HepG2 (cell line): Measurements from ENCODE around the gene TACC3. TPM values are rescaled to one million over a fixed set of nuclear protein-coding genes. Genes with fewer than 3 reads are reported as not detected.

Experiments used
- ARID5B ChIP-seq: IDR thresholded peaks from 2 replicates; pipeline ENCODE4 v1.4.0; 2020; ENCODE audit warnings: mild to moderate bottlenecking, missing genetic modification reagents
- EEA1 ChIP-seq: sonication (generic); formaldehyde crosslinking; IDR thresholded peaks from 2 replicates; pipeline ENCODE4 v1.5.1; 2020; ENCODE audit warnings: mild to moderate bottlenecking, missing genetic modification reagents, borderline replicate concordance
- FOXK2 ChIP-seq: fragments of 450-650 bp; IDR thresholded peaks from 2 replicates; pipeline ENCODE4 v1.6.1; 2016
- GABPB1 ChIP-seq: IDR thresholded peaks from 2 replicates; pipeline ENCODE4 v1.6.1; 2016; ENCODE audit warnings: mild to moderate bottlenecking, missing genetic modification reagents, moderate library complexity, missing compliant biosample characterization
- HDAC6 ChIP-seq: fragments of 200-600 bp; sonication (generic); IDR thresholded peaks from 2 replicates; pipeline ENCODE4 v1.7.0; 2017; ENCODE audit warnings: mild to moderate bottlenecking, antibody characterized with exemption, low read length, low read depth
- MATR3 ChIP-seq: sonication (generic); formaldehyde crosslinking; IDR thresholded peaks from 2 replicates; pipeline ENCODE4 v1.4.0; 2020; ENCODE audit warnings: missing genetic modification reagents
- NFKBIZ ChIP-seq: IDR thresholded peaks from 2 replicates; pipeline ENCODE4 v1.6.1; 2018; ENCODE audit warnings: missing genetic modification reagents, missing compliant biosample characterization
- PRPF4 ChIP-seq: fragments of 200-400 bp; formaldehyde crosslinking; IDR thresholded peaks from 2 replicates; pipeline ENCODE4 v1.6.1; 2016; ENCODE audit warnings: low read length, low read depth; ENCODE audit not compliant: poor library complexity, severe bottlenecking
- RBFOX2 ChIP-seq: fragments of 200-400 bp; formaldehyde crosslinking; IDR thresholded peaks from 2 replicates; pipeline ENCODE4 v1.6.1; 2017; ENCODE audit warnings: low read depth, mild to moderate bottlenecking, low read length
- REXO4 ChIP-seq: sonication (generic); formaldehyde crosslinking; IDR thresholded peaks from 2 replicates; pipeline ENCODE4 v1.8.0; 2022; ENCODE audit warnings: missing genetic modification reagents, mild to moderate bottlenecking, borderline replicate concordance
- SAP130 ChIP-seq: IDR thresholded peaks from 2 replicates; pipeline ENCODE4 v1.6.1; 2016; ENCODE audit warnings: low read depth
- SOX13 ChIP-seq, 3 experiments: fragments of 450-650 bp in 1 of 3; sonication (generic) in 1 of 3; formaldehyde crosslinking in 1 of 3; IDR thresholded peaks in 2 of 3; conservative IDR thresholded peaks in 1 of 3; 2 replicates each; pipeline versions ENCODE4 v1.5.0 to v1.6.1; 2016 to 2020; ENCODE audit warnings: antibody characterized with exemption in 1 of 3, mild to moderate bottlenecking in 1 of 3, missing compliant biosample characterization in 1 of 3, missing genetic modification reagents in 1 of 3, moderate library complexity in 1 of 3
- SPEN ChIP-seq: sonication (generic); formaldehyde crosslinking; IDR thresholded peaks from 2 replicates; pipeline ENCODE4 v1.5.1; 2020; ENCODE audit warnings: low read depth, mild to moderate bottlenecking, missing genetic modification reagents
- THAP11 ChIP-seq: IDR thresholded peaks from 2 replicates; pipeline ENCODE4 v1.6.1; 2016; ENCODE audit warnings: missing biosample characterization, missing genetic modification reagents
- ZNF468 ChIP-seq: sonication (generic); formaldehyde crosslinking; IDR thresholded peaks from 2 replicates; pipeline ENCODE4 v1.8.0; 2022; ENCODE audit warnings: mild to moderate bottlenecking, moderate library complexity, missing genetic modification reagents
- ZNF614 ChIP-seq: IDR thresholded peaks from 2 replicates; pipeline ENCODE4 v1.6.1; 2018; ENCODE audit warnings: missing biosample characterization, missing genetic modification reagents, inconsistent platforms, borderline replicate concordance
- ZNF644 ChIP-seq: IDR thresholded peaks from 2 replicates; pipeline ENCODE4 v1.6.1; 2016; ENCODE audit warnings: low read depth
- ZNF775 ChIP-seq: sonication (generic); formaldehyde crosslinking; IDR thresholded peaks from 2 replicates; pipeline ENCODE4 v1.4.0; 2020; ENCODE audit warnings: missing genetic modification reagents, mild to moderate bottlenecking, moderate library complexity, borderline replicate concordance
- ZSCAN31 ChIP-seq: sonication (generic); formaldehyde crosslinking; IDR thresholded peaks from 2 replicates; pipeline ENCODE4 v1.5.0; 2020; ENCODE audit warnings: low read depth, mild to moderate bottlenecking, missing genetic modification reagents
- polyA plus RNA-seq, 8 experiments: library from polyadenylated mRNA; depleted of rRNA in 3 of 8; stranded (reverse) in 7 of 8; unstranded in 1 of 8; fragments of >200 nt; fragmentation: Illumina TruSeq in 4 of 8; extraction: Trizol in 4 of 8; gene quantifications; 2 replicates each; pipeline versions ENCODE4 v1.2.1 to v1.2.3, GENCODE V29; 2011 to 2016; ENCODE audit warnings: low read depth in 4 of 8, missing spikeins in 1 of 8, mixed read lengths in 1 of 8; ENCODE audit not compliant: insufficient read depth in 1 of 8
- total RNA-seq, 5 experiments: library from RNA; depleted of rRNA; stranded (reverse); fragments of >200 nt; fragmentation: Illumina TruSeq; extraction: Trizol; gene quantifications; 2 replicates each; pipeline ENCODE4 v1.2.3, GENCODE V29; 2016; ENCODE audit warnings: low read depth in 1 of 5
- TF ChIP-seq, protein P1 (sequence below): sonication (generic); formaldehyde crosslinking; conservative IDR thresholded peaks from 2 replicates; pipeline ENCODE4 v1.4.0; 2020; ENCODE audit warnings: missing genetic modification reagents
- TF ChIP-seq, protein P2 (sequence below): sonication (generic); formaldehyde crosslinking; IDR thresholded peaks from 2 replicates; pipeline ENCODE4 v1.4.0; 2020; ENCODE audit warnings: missing genetic modification reagents

Gene TACC3
- total and polyA plus RNA-seq, 2 of the 13 experiments (the other 11 are each of a cell fraction or from before 2014, with no cell fraction given): 20.3 to 21.2 TPM

- TF ChIP-seq ARID5B (CRISPR knock-in tag) (no peak), ZNF644 (CRISPR knock-in tag) (no peak), FOXK2 (no peak), THAP11 (CRISPR knock-in tag) (peak; percentile 5; the same call in 1 of the 2 replicates), SOX13 (IDR thresholded peaks at IDR 0.05) (no peak), SOX13 (CRISPR knock-in tag; conservative IDR thresholded peaks at IDR 0.05 in 1 of 2, IDR thresholded peaks at IDR 0.05 in 1 of 2) (0 out of 4 replicates have a peak, but pooled peaks of 1 of the 2 experiments have one; percentile 9), MATR3 (CRISPR knock-in tag) (no peak), ZNF468 (CRISPR knock-in tag) (no peak), ZSCAN31 (CRISPR knock-in tag) (peak; percentile 78), NFKBIZ (CRISPR knock-in tag) (peak; percentile 15; the same call in 1 of the 2 replicates), PRPF4 (no peak), SPEN (CRISPR knock-in tag) (peak; percentile 52; the same call in 1 of the 2 replicates), ZNF614 (CRISPR knock-in tag) (peak; percentile 75; the same call in 1 of the 2 replicates), REXO4 (0 out of 2 replicates have a peak, but pooled peaks have one; percentile 34), EEA1 (CRISPR knock-in tag) (no peak), GABPB1 (peak; percentile 64; the same call in 1 of the 2 replicates), HDAC6 (no peak), ZNF775 (CRISPR knock-in tag) (no peak; the same call in 1 of the 2 replicates), RBFOX2 (peak; percentile 89), SAP130 (CRISPR knock-in tag) (peak; percentile 47)
- TF ChIP-seq, protein P1, sequence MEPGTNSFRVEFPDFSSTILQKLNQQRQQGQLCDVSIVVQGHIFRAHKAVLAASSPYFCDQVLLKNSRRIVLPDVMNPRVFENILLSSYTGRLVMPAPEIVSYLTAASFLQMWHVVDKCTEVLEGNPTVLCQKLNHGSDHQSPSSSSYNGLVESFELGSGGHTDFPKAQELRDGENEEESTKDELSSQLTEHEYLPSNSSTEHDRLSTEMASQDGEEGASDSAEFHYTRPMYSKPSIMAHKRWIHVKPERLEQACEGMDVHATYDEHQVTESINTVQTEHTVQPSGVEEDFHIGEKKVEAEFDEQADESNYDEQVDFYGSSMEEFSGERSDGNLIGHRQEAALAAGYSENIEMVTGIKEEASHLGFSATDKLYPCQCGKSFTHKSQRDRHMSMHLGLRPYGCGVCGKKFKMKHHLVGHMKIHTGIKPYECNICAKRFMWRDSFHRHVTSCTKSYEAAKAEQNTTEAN (CRISPR knock-in tag): 0 out of 2 replicates have a peak, but pooled peaks have one; percentile 36
- TF ChIP-seq, protein P2, sequence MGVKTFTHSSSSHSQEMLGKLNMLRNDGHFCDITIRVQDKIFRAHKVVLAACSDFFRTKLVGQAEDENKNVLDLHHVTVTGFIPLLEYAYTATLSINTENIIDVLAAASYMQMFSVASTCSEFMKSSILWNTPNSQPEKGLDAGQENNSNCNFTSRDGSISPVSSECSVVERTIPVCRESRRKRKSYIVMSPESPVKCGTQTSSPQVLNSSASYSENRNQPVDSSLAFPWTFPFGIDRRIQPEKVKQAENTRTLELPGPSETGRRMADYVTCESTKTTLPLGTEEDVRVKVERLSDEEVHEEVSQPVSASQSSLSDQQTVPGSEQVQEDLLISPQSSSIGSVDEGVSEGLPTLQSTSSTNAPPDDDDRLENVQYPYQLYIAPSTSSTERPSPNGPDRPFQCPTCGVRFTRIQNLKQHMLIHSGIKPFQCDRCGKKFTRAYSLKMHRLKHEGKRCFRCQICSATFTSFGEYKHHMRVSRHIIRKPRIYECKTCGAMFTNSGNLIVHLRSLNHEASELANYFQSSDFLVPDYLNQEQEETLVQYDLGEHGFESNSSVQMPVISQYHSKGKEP (CRISPR knock-in tag): no peak
These were observed 45.1 kb downstream of the TACC3 start (continued) for GRCh38 chr4:1766106-1767060.
